A549 (cell line): Measurements from ENCODE around the gene TNFAIP8L1. TPM values are rescaled to one million over a fixed set of nuclear protein-coding genes. Genes with fewer than 3 reads are reported as not detected.

Experiments used
- ATAC-seq, 2 experiments: fragments of 200-7000 bp in 1 of 2; fragments of >200 bp in 1 of 2; cut with Nextera tagmentation in 1 of 2; cut with Tn5 transposase in 1 of 2; 3 replicates each; pipeline versions ENCODE4 v1.8.0 to v1.9.1; 2018 to 2020; ENCODE audit warnings: mild to moderate bottlenecking in 1 of 2, moderate library complexity in 1 of 2
- CTCF ChIA-PET: fragments of 300-600 bp; sonication (Branson Sonifier 250); formaldehyde crosslinking; extraction: SDS; loops from one replicate; lab custom pipeline; 2021; ENCODE audit warnings: antibody characterized with exemption, inconsistent platforms; lab: Yijun Ruan, JAX
- POLR2A ChIA-PET: fragments of 350-600 bp; formaldehyde crosslinking; extraction: SDS; loops from one replicate; lab custom pipeline; 2021; ENCODE audit warnings: antibody characterized with exemption, inconsistent platforms; lab: Yijun Ruan, JAX
- DNase-seq, 2 experiments: peaks; one replicate each; pipeline versions ENCODE4 v3.0.0 to v3.0.0-alpha.2; 2011 to 2016; ENCODE audit warnings: low read depth in 1 of 2, low spot score in 1 of 2
- FAIRE-seq: peaks from 2 replicates; lab custom pipeline; 2011; peaks lifted over from hg19 to GRCh38; lab: Jason Lieb, UNC
- H3K27ac ChIP-seq, 2 experiments: fragments of >200 bp; sonication (Bioruptor Twin); formaldehyde crosslinking; 3 replicates each; pipeline ENCODE4 v1.5.1; 2016 to 2017
- H3K4me1 ChIP-seq: fragments of >200 bp; sonication (Bioruptor Twin); formaldehyde crosslinking; 3 replicates; pipeline ENCODE4 v1.6.1; 2016
- H3K4me2 ChIP-seq: fragments of >200 bp; sonication (Bioruptor Twin); formaldehyde crosslinking; 3 replicates; pipeline ENCODE4 v1.6.1; 2016
- H3K4me3 ChIP-seq: fragments of >200 bp; sonication (Bioruptor Twin); formaldehyde crosslinking; 3 replicates; pipeline ENCODE4 v1.5.1; 2016
- H3K9me3 ChIP-seq: fragments of >200 bp; sonication (Bioruptor Twin); formaldehyde crosslinking; 3 replicates; pipeline ENCODE4 v1.6.1; 2016
- BHLHE40 ChIP-seq: IDR thresholded peaks from 2 replicates; pipeline ENCODE4 v1.6.1; 2012; ENCODE audit warnings: low read depth, low read length, inconsistent platforms
- CBX8 ChIP-seq: fragments of 200-600 bp; sonication (generic); IDR thresholded peaks from 2 replicates; pipeline ENCODE4 v1.6.1; 2016
- CEBPB ChIP-seq, 2 experiments: fragments of >200 bp in 1 of 2; sonication (Bioruptor Twin) in 1 of 2; formaldehyde crosslinking in 1 of 2; IDR thresholded peaks; 2 replicates each; pipeline ENCODE4 v1.6.1; 2012 to 2016
- CTCF ChIP-seq: fragments of >200 bp; sonication (Bioruptor Twin); formaldehyde crosslinking; IDR thresholded peaks from 3 replicates; pipeline ENCODE4 v1.5.1; 2016
- E2F6 ChIP-seq: IDR thresholded peaks from 2 replicates; pipeline ENCODE4 v1.6.1; 2012; ENCODE audit warnings: low read depth, borderline replicate concordance
- EHF ChIP-seq: fragments of 250-450 bp; sonication (Bioruptor Pico); IDR thresholded peaks from 2 replicates; pipeline ENCODE4 v1.5.0; 2020; ENCODE audit warnings: mild to moderate bottlenecking
- EHMT2 ChIP-seq: fragments of 200-600 bp; sonication (generic); IDR thresholded peaks from 2 replicates; pipeline ENCODE4 v1.6.1; 2016; ENCODE audit warnings: antibody characterized with exemption, low read depth, mild to moderate bottlenecking, moderate library complexity
- HES2 ChIP-seq: fragments of >200 bp; sonication (Bioruptor Twin); formaldehyde crosslinking; IDR thresholded peaks from 2 replicates; pipeline ENCODE4 v1.6.1; 2016
- HEYL ChIP-seq: fragments of 250-450 bp; sonication (Bioruptor Pico); IDR thresholded peaks from 2 replicates; pipeline ENCODE4 v1.8.0; 2021; ENCODE audit warnings: mild to moderate bottlenecking, moderate library complexity
- HMGXB4 ChIP-seq: fragments of 250-450 bp; sonication (Bioruptor Pico); IDR thresholded peaks from 2 replicates; pipeline ENCODE4 v1.5.0; 2021; ENCODE audit warnings: mild to moderate bottlenecking, moderate library complexity, borderline replicate concordance
- HOXA7 ChIP-seq: fragments of 250-450 bp; sonication (Bioruptor Pico); IDR thresholded peaks from 2 replicates; pipeline ENCODE4 v1.5.0; 2020; ENCODE audit warnings: mild to moderate bottlenecking, moderate library complexity
- JUNB ChIP-seq: fragments of >200 bp; sonication (Bioruptor Twin); formaldehyde crosslinking; IDR thresholded peaks from 2 replicates; pipeline ENCODE4 v1.6.1; 2016
- NFE2L2 ChIP-seq: fragments of 150-350 bp; conservative IDR thresholded peaks from 2 replicates; pipeline ENCODE4 v1.6.1; 2014; ENCODE audit warnings: low read length
- NPAS2 ChIP-seq: fragments of 250-450 bp; sonication (Bioruptor Pico); IDR thresholded peaks from 2 replicates; pipeline ENCODE4 v1.8.0; 2022; ENCODE audit warnings: mild to moderate bottlenecking, moderate library complexity, borderline replicate concordance
- NR3C1 ChIP-seq: fragments of >200 bp; sonication (Bioruptor Twin); formaldehyde crosslinking; IDR thresholded peaks from 3 replicates; pipeline ENCODE4 v1.6.1; 2017
- RAD21 ChIP-seq, 2 experiments: fragments of >200 bp in 1 of 2; sonication (Bioruptor Twin) in 1 of 2; formaldehyde crosslinking in 1 of 2; IDR thresholded peaks in 1 of 2; conservative IDR thresholded peaks in 1 of 2; 2 replicates in 1 of 2; 3 replicates in 1 of 2; pipeline ENCODE4 v1.6.1; 2012 to 2018; ENCODE audit warnings: inconsistent platforms in 1 of 2
- REST ChIP-seq: fragments of 200-600 bp; sonication (generic); IDR thresholded peaks from 2 replicates; pipeline ENCODE4 v1.6.1; 2016; ENCODE audit warnings: antibody characterized with exemption, mild to moderate bottlenecking, moderate library complexity
- RFX5 ChIP-seq: fragments of 450-650 bp; IDR thresholded peaks from 2 replicates; pipeline ENCODE4 v1.7.1; 2014; ENCODE audit warnings: antibody characterized with exemption, mild to moderate bottlenecking, moderate library complexity
- SMC3 ChIP-seq: fragments of >200 bp; sonication (Bioruptor Twin); formaldehyde crosslinking; IDR thresholded peaks from 3 replicates; pipeline ENCODE4 v1.6.1; 2018; ENCODE audit warnings: inconsistent platforms
- ZFP36 ChIP-seq: fragments of 450-650 bp; IDR thresholded peaks from 2 replicates; pipeline ENCODE4 v1.6.1; 2014; ENCODE audit warnings: borderline replicate concordance; ENCODE audit not compliant: partially characterized antibody
- ZNF302 ChIP-seq: fragments of 250-450 bp; sonication (Bioruptor Pico); IDR thresholded peaks from 2 replicates; pipeline ENCODE4 v1.9.0; 2021; ENCODE audit warnings: inconsistent platforms, mild to moderate bottlenecking, moderate library complexity
- WGBS: methylation state at CpG from one replicate; pipeline ENCODE4 v1.1.6; 2017; ENCODE audit errors: missing lambda C conversion rate; 5-methylcytosine and 5-hydroxymethylcytosine counted together
- polyA plus RNA-seq, 4 experiments: library from polyadenylated mRNA; depleted of rRNA in 3 of 4; stranded (reverse); fragments of >200 nt; fragmentation: RNase III in 1 of 4; extraction: RNeasy Plus Mini Kit Qiagen cat#74134 plus additional on column Dnase treatment in 1 of 4; gene quantifications; 2 replicates in 3 of 4; 3 replicates in 1 of 4; pipeline ENCODE4 v1.2.3, GENCODE V29; 2011 to 2017

TNFAIP8L1 gene
- polyA plus RNA-seq, 2 of the 4 experiments (the other 2 are of a cell fraction), result 3.2 to 5.9 TPM

- peak; percentile 85 to 88 for ATAC-seq
- CTCF ChIA-PET, result interaction anchor here (0.6 to 1.8 kb wide), 8 partner anchors 9 to 93 kb away, joined by 3 to 6 read pairs (median 4); no protein-coding TSS in a partner anchor
- no peak overlapping the region for H3K27ac ChIP-seq
- WGBS, result 75% methylated on average over 12 of the region's 15 CpGs
- TF ChIP-seq RFX5, result no peak
- no peak for TF ChIP-seq EHMT2
- no peak for TF ChIP-seq HES2
- TF ChIP-seq HMGXB4 (CRISPR knock-in tag), result no peak
- peak in 1 of 2 experiments; percentile 33; a peak in 3 of 5 replicates for TF ChIP-seq RAD21 (conservative IDR thresholded peaks at IDR 0.05 in 1 of 2, IDR thresholded peaks at IDR 0.05 in 1 of 2)
- TF ChIP-seq SMC3, result 0 out of 3 replicates have a peak, but pooled peaks have one; percentile 20
- peak; percentile 25; the same call in 2 of the 3 replicates for TF ChIP-seq CTCF
- TF ChIP-seq BHLHE40, result no peak
- TF ChIP-seq, all 56 proteins: peak for 3
- no peak overlapping the region for H3K4me2 ChIP-seq
- POLR2A ChIA-PET, result no interaction called here
- DNase-seq (peak; percentile 39 to 50), FAIRE-seq (no peak)
- no peaks in the 10 kb centered on the region for H3K4me1 ChIP-seq
- no peak overlapping the region for H3K4me3 ChIP-seq
- no peaks in the 10 kb centered on the region for H3K9me3 ChIP-seq
These were observed 21.0 kb downstream of the TNFAIP8L1 start for GRCh38 chr19:4660181-4660791.

GRCh38 chr19:4660993-4661392, 21.7 kb downstream of the TNFAIP8L1 start:
- ATAC-seq (peak in 1 of 2 experiments; percentile 12; a peak in 1 of 6 replicates), DNase-seq (no peak), FAIRE-seq (no peak)
- Histone ChIP-seq H3K9me3 (no peaks in the 10 kb centered on the region), H3K4me1 (no peaks in the 10 kb centered on the region), H3K27ac (no peak overlapping the region), H3K4me3 (no peak overlapping the region), H3K4me2 (no peak overlapping the region)
- POLR2A ChIA-PET, result no interaction called here
- 95% methylated on average over 4 of the region's 4 CpGs for WGBS
- TF ChIP-seq NR3C1 (no peak), CEBPB (IDR thresholded peaks at IDR 0.05) (no peak), RFX5 (no peak), HOXA7 (CRISPR knock-in tag) (no peak), NFE2L2 (no peak), CBX8 (no peak), HEYL (CRISPR knock-in tag) (no peak), RAD21 (conservative IDR thresholded peaks at IDR 0.05 in 1 of 2, IDR thresholded peaks at IDR 0.05 in 1 of 2) (no peak), EHF (CRISPR knock-in tag) (no peak), E2F6 (no peak), JUNB (no peak), ZFP36 (no peak), REST (no peak), ZNF302 (no peak), NPAS2 (CRISPR knock-in tag) (no peak)
- CTCF ChIA-PET, result interaction anchor here (1.1 to 1.8 kb wide), 3 partner anchors 25 to 91 kb away, joined by 4 to 6 read pairs (median 5); no protein-coding TSS in a partner anchor
